PC-9 (cell line): ENCODE results near the gene ITGA2. TPM values are rescaled to one million over a fixed set of nuclear protein-coding genes. Genes with fewer than 3 reads are reported as not detected.
A peak's percentile ranks its signal among the peaks of the same experiment; 100 is the strongest.

ENCODE experiments used
- BruUV-seq: library from RNA; stranded (reverse); fragments of 400-500 nt; replicated peaks from 2 replicates; lab custom pipeline; 2021; lab: Mats Ljungman, UMichigan
- CTCF ChIA-PET: fragments of 300-600 bp; sonication (Branson Sonifier 250); formaldehyde crosslinking; loops from one replicate; lab custom pipeline; 2022; ENCODE audit warnings: antibody characterized with exemption; lab: Charles Lee
- POLR2A ChIA-PET: fragments of 300-600 bp; sonication (Branson Sonifier 250); formaldehyde crosslinking; loops from one replicate; lab custom pipeline; 2022; ENCODE audit warnings: antibody characterized with exemption; ENCODE audit not compliant: unreplicated experiment; lab: Charles Lee
- DNase-seq, 2 experiments: peaks; one replicate each; pipeline versions ENCODE4 v3.0.0 to v3.0.0-alpha.2; 2015 to 2022; ENCODE audit warnings: mixed read lengths in 1 of 2
- H2AFZ ChIP-seq: fragments of 200-600 bp; sonication (generic); 2 replicates; pipeline ENCODE4 v1.8.1; 2017; ENCODE audit warnings: antibody characterized with exemption
- H3F3A ChIP-seq: fragments of 200-600 bp; sonication (generic); 2 replicates; pipeline ENCODE4 v1.8.1; 2017; ENCODE audit warnings: antibody characterized with exemption, mild to moderate bottlenecking, low read depth; ENCODE audit not compliant: insufficient read depth
- H3K27ac ChIP-seq: fragments of 200-600 bp; sonication (generic); 2 replicates; pipeline ENCODE4 v1.6.1; 2016; ENCODE audit warnings: mixed run types
- H3K27me3 ChIP-seq: fragments of 200-600 bp; sonication (generic); 2 replicates; pipeline ENCODE4 v1.6.1; 2016; ENCODE audit warnings: low read depth, mixed run types; ENCODE audit not compliant: insufficient read depth
- H3K36me3 ChIP-seq: fragments of 200-600 bp; sonication (generic); 2 replicates; pipeline ENCODE4 v1.6.1; 2016; ENCODE audit warnings: low read depth, mixed run types
- H3K4me1 ChIP-seq: fragments of 200-600 bp; sonication (generic); replicated peaks from 2 replicates; pipeline ENCODE4 v1.6.1; 2016; ENCODE audit warnings: mixed run types; ENCODE audit not compliant: insufficient read depth
- H3K4me2 ChIP-seq: fragments of 200-600 bp; sonication (generic); 2 replicates; pipeline ENCODE4 v1.6.1; 2017; ENCODE audit warnings: mixed run types
- H3K4me3 ChIP-seq: fragments of 200-600 bp; sonication (generic); 2 replicates; pipeline ENCODE4 v1.6.1; 2016; ENCODE audit warnings: mixed run types
- H3K79me2 ChIP-seq: fragments of 200-600 bp; sonication (generic); 2 replicates; pipeline ENCODE4 v1.6.1; 2017; ENCODE audit warnings: low read depth, mixed run types
- H3K9me2 ChIP-seq: fragments of 200-600 bp; sonication (generic); 2 replicates; pipeline ENCODE4 v1.8.1; 2017; ENCODE audit warnings: mild to moderate bottlenecking; ENCODE audit not compliant: insufficient read depth
- H3K9me3 ChIP-seq: fragments of 200-600 bp; sonication (generic); 2 replicates; pipeline ENCODE4 v1.8.1; 2016; ENCODE audit warnings: low read depth; ENCODE audit not compliant: insufficient read depth
- H4K20me1 ChIP-seq: fragments of 200-600 bp; sonication (generic); 2 replicates; pipeline ENCODE4 v1.8.1; 2017; ENCODE audit not compliant: insufficient read depth
- CTCF ChIP-seq: fragments of 200-600 bp; sonication (generic); conservative IDR thresholded peaks from 2 replicates; pipeline ENCODE4 v1.6.1; 2017; ENCODE audit warnings: mixed run types, antibody characterized with exemption, mild to moderate bottlenecking, moderate library complexity
- EZH2 ChIP-seq: fragments of 200-600 bp; sonication (generic); IDR thresholded peaks from 2 replicates; pipeline ENCODE4 v1.8.0; 2017; ENCODE audit warnings: antibody characterized with exemption, low read depth
- intact Hi-C: fragments of 100-400 bp; cut with micrococcal nuclease; formaldehyde crosslinking; loops from one replicate; pipeline ENCODE4 v1.10.0; 2022; ENCODE audit not compliant: unreplicated experiment
- total RNA-seq: library from RNA; stranded (reverse); gene quantifications from 2 replicates; pipeline ENCODE4 v1.2.3, GENCODE V29; 2021

Gene ITGA2
- total RNA-seq, 1 experiment from 2014 or later: 35.8 TPM

- no peaks in the 10 kb centered on the region; the same call in 1 of the 2 replicates for H4K20me1 ChIP-seq
- ChIA-PET CTCF (no interaction called here), POLR2A (no interaction called here)
- no peak overlapping the region for H3K4me3 ChIP-seq
- no peak overlapping the region for H3K4me2 ChIP-seq
- TF ChIP-seq CTCF (no peak), EZH2 (no peak)
- no peaks in the 10 kb centered on the region for H3K9me2 ChIP-seq
- H3K9me3 ChIP-seq: peaks cover 9% of the 10 kb centered on the region
- DNase-seq: no peak
- peaks cover 85% of the 10 kb centered on the region for H3K79me2 ChIP-seq
- H3K36me3 ChIP-seq: peaks cover 27% of the 10 kb centered on the region
- H2AFZ ChIP-seq: no peak overlapping the region
- BruUV-seq: no TSS peak
- no peaks in the 10 kb centered on the region for H3K27me3 ChIP-seq
- H3K27ac ChIP-seq: no peak overlapping the region
- intact Hi-C loops: no loop called here
- H3K4me1 ChIP-seq: peaks cover 44% of the 10 kb centered on the region
- peaks cover 40% of the 10 kb centered on the region for H3F3A ChIP-seq
Measured at GRCh38 chr5:53017383-53017782, 28.2 kb downstream of the ITGA2 start.

- Histone ChIP-seq H3K9me2 (no peaks in the 10 kb centered on the region), H2AFZ (no peak overlapping the region), H3K27me3 (no peaks in the 10 kb centered on the region), H3K79me2 (peaks cover 85% of the 10 kb centered on the region), H3K27ac (no peak overlapping the region), H4K20me1 (no peaks in the 10 kb centered on the region; the same call in 1 of the 2 replicates), H3K9me3 (peaks cover 9% of the 10 kb centered on the region), H3K36me3 (peaks cover 27% of the 10 kb centered on the region), H3K4me1 (peaks cover 49% of the 10 kb centered on the region), H3K4me3 (no peak overlapping the region), H3F3A (peaks cover 42% of the 10 kb centered on the region), H3K4me2 (no peak overlapping the region)
- TF ChIP-seq EZH2: no peak
- TF ChIP-seq CTCF: no peak
- BruUV-seq: no TSS peak
- CTCF ChIA-PET: no interaction called here
- POLR2A ChIA-PET: no interaction called here
- intact Hi-C loops: no loop called here
- no peak for DNase-seq
Measured at GRCh38 chr5:53017794-53018391, 28.7 kb downstream of the ITGA2 start.

GRCh38 chr5:53019320-53019719 lies 30.2 kb downstream of the ITGA2 start:
- peaks cover 27% of the 10 kb centered on the region for H3K36me3 ChIP-seq
- TF ChIP-seq EZH2 (no peak), CTCF (no peak)
- H3F3A ChIP-seq: peaks cover 45% of the 10 kb centered on the region
- DNase-seq: peak; percentile 51 to 77
- H3K27ac ChIP-seq: peak overlapping the region; percentile 22
- H3K27me3 ChIP-seq: no peaks in the 10 kb centered on the region
- peaks cover 9% of the 10 kb centered on the region for H3K9me3 ChIP-seq
- peaks cover 81% of the 10 kb centered on the region for H3K79me2 ChIP-seq
- BruUV-seq: no TSS peak
- H4K20me1 ChIP-seq: no peaks in the 10 kb centered on the region; the same call in 1 of the 2 replicates
- no peak overlapping the region for H3K4me2 ChIP-seq
- peaks cover 59% of the 10 kb centered on the region for H3K4me1 ChIP-seq
- H3K4me3 ChIP-seq: no peak overlapping the region
- H3K9me2 ChIP-seq: no peaks in the 10 kb centered on the region
- ChIA-PET POLR2A (no interaction called here), CTCF (no interaction called here)
- intact Hi-C loops: loop anchor here (1.0 kb wide), 1 partner anchor 19 kb away; no protein-coding TSS in a partner anchor
- no peak overlapping the region for H2AFZ ChIP-seq
